Uterus (tissue), 2 donors: ENCODE measurements around the gene PFDN2.

Experiments
- POLR2A ChIP-seq, 2 donors: fragments of 450-650 bp; IDR thresholded peaks; one replicate each; pipeline ENCODE4 v1.6.1; 2016; ENCODE audit warnings: antibody characterized with exemption in 2 of 2, mild to moderate bottlenecking in 1 of 2, moderate library complexity in 1 of 2
- TF ChIP-seq, protein P1 (sequence below), 4 experiments: fragments of 200-600 bp in 2 of 4; fragments of 450-650 bp in 2 of 4; sonication (generic) in 2 of 4; IDR thresholded peaks; one replicate each; pipeline ENCODE4 v1.5.1; 2016 to 2019; ENCODE audit warnings: antibody characterized with exemption in 4 of 4, mild to moderate bottlenecking in 2 of 4, moderate library complexity in 1 of 4

DNA sequence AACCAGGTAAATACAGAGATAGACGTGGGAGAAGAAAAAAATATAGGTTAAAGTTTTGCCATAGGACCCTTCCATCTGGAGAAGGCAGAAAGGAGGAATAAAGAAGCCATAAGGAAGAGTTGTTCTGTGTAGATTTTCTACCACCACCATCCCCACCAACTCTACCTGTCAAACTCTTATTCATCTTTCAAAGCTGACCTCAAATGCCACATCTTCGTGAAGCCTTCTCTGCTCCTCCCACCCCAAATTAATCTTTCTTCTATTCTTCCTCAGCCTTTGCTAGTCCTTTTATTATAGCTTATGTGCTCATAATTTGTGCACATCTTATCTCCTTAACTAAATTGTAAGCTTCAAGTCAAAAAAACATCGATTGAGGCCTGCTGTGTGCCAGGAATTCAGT is 27.2 kb downstream of the PFDN2 start:
- no peak for TF ChIP-seq POLR2A (IDR thresholded peaks at IDR 0.05)
- TF ChIP-seq, protein P1, sequence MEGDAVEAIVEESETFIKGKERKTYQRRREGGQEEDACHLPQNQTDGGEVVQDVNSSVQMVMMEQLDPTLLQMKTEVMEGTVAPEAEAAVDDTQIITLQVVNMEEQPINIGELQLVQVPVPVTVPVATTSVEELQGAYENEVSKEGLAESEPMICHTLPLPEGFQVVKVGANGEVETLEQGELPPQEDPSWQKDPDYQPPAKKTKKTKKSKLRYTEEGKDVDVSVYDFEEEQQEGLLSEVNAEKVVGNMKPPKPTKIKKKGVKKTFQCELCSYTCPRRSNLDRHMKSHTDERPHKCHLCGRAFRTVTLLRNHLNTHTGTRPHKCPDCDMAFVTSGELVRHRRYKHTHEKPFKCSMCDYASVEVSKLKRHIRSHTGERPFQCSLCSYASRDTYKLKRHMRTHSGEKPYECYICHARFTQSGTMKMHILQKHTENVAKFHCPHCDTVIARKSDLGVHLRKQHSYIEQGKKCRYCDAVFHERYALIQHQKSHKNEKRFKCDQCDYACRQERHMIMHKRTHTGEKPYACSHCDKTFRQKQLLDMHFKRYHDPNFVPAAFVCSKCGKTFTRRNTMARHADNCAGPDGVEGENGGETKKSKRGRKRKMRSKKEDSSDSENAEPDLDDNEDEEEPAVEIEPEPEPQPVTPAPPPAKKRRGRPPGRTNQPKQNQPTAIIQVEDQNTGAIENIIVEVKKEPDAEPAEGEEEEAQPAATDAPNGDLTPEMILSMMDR (IDR thresholded peaks at IDR 0.05): no peak
